ENCODE data around the gene PTPRD. TPM values are rescaled to one million over a fixed set of nuclear protein-coding genes. Genes with fewer than 3 reads are reported as not detected.

The PTPRD gene
- total RNA-seq, 1 experiment from 2014 or later: 1.8 TPM

GRCh38 chr9:8647824-8648223, 1965.0 kb downstream of the PTPRD start:
- CTCF ChIA-PET: no interaction called here
- H3K27me3 Mint-ChIP-seq (ENCODE audit: unreplicated experiment): no peaks in the 10 kb centered on the region
- no peak for TF ChIP-seq CTCF (IDR thresholded peaks at IDR 0.05; ENCODE audit: unreplicated experiment)
- no peaks in the 10 kb centered on the region for H3K4me1 Mint-ChIP-seq (ENCODE audit: low read depth, unreplicated experiment)
- H3K36me3 Mint-ChIP-seq (ENCODE audit: insufficient read depth, unreplicated experiment): no peaks in the 10 kb centered on the region
- no TSS peak for BruUV-seq (replicated peaks)
- DNase-seq: no peak
- no peak overlapping the region for H3K4me3 Mint-ChIP-seq (ENCODE audit: low read depth, unreplicated experiment)
- H3K27ac Mint-ChIP-seq (ENCODE audit: unreplicated experiment): no peak overlapping the region
- H3K9me3 Mint-ChIP-seq (ENCODE audit: low read depth, unreplicated experiment): no peaks in the 10 kb centered on the region
- intact Hi-C loops (cut with micrococcal nuclease; ENCODE audit: unreplicated experiment): no loop called here

GRCh38 chr9:8644571-8644970, 1968.2 kb downstream of the PTPRD start:
- Mint-ChIP-seq H3K4me3 (ENCODE audit: low read depth, unreplicated experiment) (no peak overlapping the region), H3K36me3 (ENCODE audit: insufficient read depth, unreplicated experiment) (no peaks in the 10 kb centered on the region), H3K27ac (ENCODE audit: unreplicated experiment) (no peak overlapping the region), H3K27me3 (ENCODE audit: unreplicated experiment) (no peaks in the 10 kb centered on the region), H3K4me1 (ENCODE audit: low read depth, unreplicated experiment) (no peaks in the 10 kb centered on the region), H3K9me3 (ENCODE audit: low read depth, unreplicated experiment) (no peaks in the 10 kb centered on the region)
- CTCF ChIA-PET: no interaction called here
- no peak for DNase-seq
- intact Hi-C loops (cut with micrococcal nuclease; ENCODE audit: unreplicated experiment): no loop called here
- BruUV-seq (replicated peaks): no TSS peak
- TF ChIP-seq CTCF (IDR thresholded peaks at IDR 0.05; ENCODE audit: unreplicated experiment): no peak

GRCh38 chr9:8643896-8644295, 1968.9 kb downstream of the PTPRD start:
- no peak overlapping the region for H3K27ac Mint-ChIP-seq (ENCODE audit: unreplicated experiment)
- BruUV-seq (replicated peaks): no TSS peak
- CTCF ChIA-PET: no interaction called here
- no peak for TF ChIP-seq CTCF (IDR thresholded peaks at IDR 0.05; ENCODE audit: unreplicated experiment)
- no peak overlapping the region for H3K4me3 Mint-ChIP-seq (ENCODE audit: low read depth, unreplicated experiment)
- H3K4me1 Mint-ChIP-seq (ENCODE audit: low read depth, unreplicated experiment): no peaks in the 10 kb centered on the region
- intact Hi-C loops (cut with micrococcal nuclease; ENCODE audit: unreplicated experiment): no loop called here
- no peaks in the 10 kb centered on the region for H3K9me3 Mint-ChIP-seq (ENCODE audit: low read depth, unreplicated experiment)
- H3K36me3 Mint-ChIP-seq (ENCODE audit: insufficient read depth, unreplicated experiment): no peaks in the 10 kb centered on the region
- H3K27me3 Mint-ChIP-seq (ENCODE audit: unreplicated experiment): no peaks in the 10 kb centered on the region
- no peak for DNase-seq

GRCh38 chr9:8643464-8643863, 1969.3 kb downstream of the PTPRD start:
- Mint-ChIP-seq H3K9me3 (ENCODE audit: low read depth, unreplicated experiment) (no peaks in the 10 kb centered on the region), H3K36me3 (ENCODE audit: insufficient read depth, unreplicated experiment) (no peaks in the 10 kb centered on the region), H3K27ac (ENCODE audit: unreplicated experiment) (no peak overlapping the region), H3K4me1 (ENCODE audit: low read depth, unreplicated experiment) (no peaks in the 10 kb centered on the region), H3K4me3 (ENCODE audit: low read depth, unreplicated experiment) (no peak overlapping the region), H3K27me3 (ENCODE audit: unreplicated experiment) (no peaks in the 10 kb centered on the region)
- no peak for TF ChIP-seq CTCF (IDR thresholded peaks at IDR 0.05; ENCODE audit: unreplicated experiment)
- BruUV-seq (replicated peaks): no TSS peak
- intact Hi-C loops (cut with micrococcal nuclease; ENCODE audit: unreplicated experiment): no loop called here
- DNase-seq: no peak
- CTCF ChIA-PET: no interaction called here

- Mint-ChIP-seq H3K27me3 (ENCODE audit: unreplicated experiment) (no peaks in the 10 kb centered on the region), H3K4me3 (ENCODE audit: low read depth, unreplicated experiment) (no peak overlapping the region), H3K36me3 (ENCODE audit: insufficient read depth, unreplicated experiment) (no peaks in the 10 kb centered on the region), H3K4me1 (ENCODE audit: low read depth, unreplicated experiment) (no peaks in the 10 kb centered on the region), H3K27ac (ENCODE audit: unreplicated experiment) (no peak overlapping the region), H3K9me3 (ENCODE audit: low read depth, unreplicated experiment) (no peaks in the 10 kb centered on the region)
- intact Hi-C loops (cut with micrococcal nuclease; ENCODE audit: unreplicated experiment): no loop called here
- CTCF ChIA-PET: no interaction called here
- no peak for DNase-seq
- BruUV-seq (replicated peaks): no TSS peak
- no peak for TF ChIP-seq CTCF (IDR thresholded peaks at IDR 0.05; ENCODE audit: unreplicated experiment)
These were observed 1972.0 kb downstream of the PTPRD start for GRCh38 chr9:8640761-8641160.

All from Calu3 (cell line).